Activated CD8-positive, alpha-beta memory T cell treated with anti-CD3 and anti-CD28 coated beads for 36 hours (primary cell): ENCODE results near the gene GRK6. TPM values are rescaled to one million over a fixed set of nuclear protein-coding genes. Genes with fewer than 3 reads are reported as not detected.
"Not testable (repeated sequence)": the region's sequence is repeated elsewhere in the genome, so short reads cannot be mapped to it uniquely, and the experiment has no call there.

Experiments used
- CTCF ChIA-PET: fragments of 350-600 bp; sonication (Branson Sonifier 250); formaldehyde crosslinking; loops from one replicate; lab custom pipeline; 2021; ENCODE audit warnings: antibody characterized with exemption; lab: Charles Lee
- POLR2A ChIA-PET: fragments of 350-600 bp; sonication (Branson Sonifier 250); formaldehyde crosslinking; loops from one replicate; lab custom pipeline; 2021; ENCODE audit warnings: antibody characterized with exemption; lab: Charles Lee
- total RNA-seq, 2 experiments: library from RNA; stranded (reverse); gene quantifications; one replicate each; pipeline ENCODE4 v1.2.3, GENCODE V29; 2021

The GRK6 gene
- total RNA-seq, 2 experiments from 2014 or later: 179 to 180 TPM

DNA sequence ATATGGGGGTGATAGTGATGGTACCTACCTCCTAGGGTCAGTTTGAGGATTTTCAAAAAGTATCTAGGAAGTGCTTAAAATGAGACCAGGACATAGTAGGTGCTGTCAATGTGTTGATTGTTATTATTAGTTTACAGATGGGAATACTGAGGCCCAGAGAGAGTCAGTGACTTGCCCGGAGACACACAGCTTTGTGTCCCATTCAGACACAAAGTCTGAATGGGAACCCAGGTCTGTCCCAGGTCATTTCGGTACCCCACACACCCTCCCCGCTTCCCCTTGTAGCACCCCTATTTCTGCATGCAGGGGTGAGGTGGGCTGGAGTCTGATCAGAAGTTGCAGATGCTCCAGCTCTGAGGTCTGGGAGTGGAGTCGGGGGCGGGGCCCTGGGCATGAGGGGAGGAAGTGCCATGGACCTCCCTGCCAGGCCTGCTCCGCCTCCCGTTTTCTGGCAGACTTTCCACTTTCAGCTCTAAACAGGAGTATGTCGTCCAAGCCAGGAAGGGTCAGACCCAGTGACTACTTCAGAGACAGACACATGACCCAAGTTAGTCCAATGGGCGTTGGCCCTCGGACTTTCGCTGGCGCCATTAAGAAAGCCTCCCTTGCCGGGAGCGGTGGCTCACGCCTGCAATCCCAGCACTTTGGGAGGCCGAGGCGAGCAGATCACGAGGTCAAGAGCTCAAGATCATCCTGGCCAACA lies 50.2 kb downstream of the GRK6 start:
- ChIA-PET POLR2A (interaction anchor here (0.6 kb wide), 1 partner anchor 16 kb away, joined by 4 read pairs; no protein-coding TSS in a partner anchor), CTCF (interaction anchor here (1.1 to 9.1 kb wide), 4 partner anchors 20 to 172 kb away, joined by 3 to 84 read pairs (median 4); partner anchors contain the start of gene SLC34A1)

DNA sequence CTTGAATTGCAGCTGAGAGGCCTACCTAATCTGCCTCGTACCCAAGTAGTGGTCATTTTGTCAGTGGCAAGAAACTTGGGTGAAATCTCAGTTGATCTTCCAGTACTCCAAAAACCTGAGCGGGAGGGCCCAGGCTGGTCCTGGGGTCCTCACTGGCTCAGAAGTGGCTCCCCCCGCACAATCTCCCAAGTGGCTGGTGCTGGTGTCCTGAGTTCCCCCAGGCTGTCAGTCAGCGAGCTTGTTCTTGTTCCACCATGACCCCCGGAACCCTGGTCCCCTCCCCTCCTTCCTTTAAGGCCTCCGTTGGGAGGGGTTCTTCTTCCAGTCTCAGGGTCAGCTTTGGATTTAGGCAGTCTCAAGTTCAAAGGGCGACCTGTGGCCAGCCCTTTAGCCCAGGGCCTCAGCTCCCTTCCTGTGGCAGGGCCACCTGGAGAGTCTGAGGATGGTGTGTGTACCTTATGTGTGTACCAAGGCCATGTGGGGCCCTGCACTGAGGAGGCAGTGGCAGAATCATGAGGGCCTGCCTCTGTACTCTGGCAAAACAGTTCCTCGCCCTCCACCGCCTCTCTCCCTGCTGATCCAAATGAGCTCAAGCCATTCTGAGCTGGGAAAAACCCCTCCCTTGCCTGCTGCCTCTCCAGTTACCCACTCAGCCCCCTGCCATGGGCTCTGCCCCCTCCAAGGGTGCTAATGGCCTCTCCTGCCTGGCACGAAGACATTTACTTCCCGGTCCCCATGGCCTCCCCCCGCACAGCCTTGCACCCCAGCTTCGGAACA lies 51.4 kb downstream of the GRK6 start:
- ChIA-PET POLR2A (no interaction called here), CTCF (interaction anchor here (0.8 to 3.6 kb wide), 8 partner anchors 14 to 87 kb away, joined by 3 to 16 read pairs (median 4); no protein-coding TSS in a partner anchor)

DNA sequence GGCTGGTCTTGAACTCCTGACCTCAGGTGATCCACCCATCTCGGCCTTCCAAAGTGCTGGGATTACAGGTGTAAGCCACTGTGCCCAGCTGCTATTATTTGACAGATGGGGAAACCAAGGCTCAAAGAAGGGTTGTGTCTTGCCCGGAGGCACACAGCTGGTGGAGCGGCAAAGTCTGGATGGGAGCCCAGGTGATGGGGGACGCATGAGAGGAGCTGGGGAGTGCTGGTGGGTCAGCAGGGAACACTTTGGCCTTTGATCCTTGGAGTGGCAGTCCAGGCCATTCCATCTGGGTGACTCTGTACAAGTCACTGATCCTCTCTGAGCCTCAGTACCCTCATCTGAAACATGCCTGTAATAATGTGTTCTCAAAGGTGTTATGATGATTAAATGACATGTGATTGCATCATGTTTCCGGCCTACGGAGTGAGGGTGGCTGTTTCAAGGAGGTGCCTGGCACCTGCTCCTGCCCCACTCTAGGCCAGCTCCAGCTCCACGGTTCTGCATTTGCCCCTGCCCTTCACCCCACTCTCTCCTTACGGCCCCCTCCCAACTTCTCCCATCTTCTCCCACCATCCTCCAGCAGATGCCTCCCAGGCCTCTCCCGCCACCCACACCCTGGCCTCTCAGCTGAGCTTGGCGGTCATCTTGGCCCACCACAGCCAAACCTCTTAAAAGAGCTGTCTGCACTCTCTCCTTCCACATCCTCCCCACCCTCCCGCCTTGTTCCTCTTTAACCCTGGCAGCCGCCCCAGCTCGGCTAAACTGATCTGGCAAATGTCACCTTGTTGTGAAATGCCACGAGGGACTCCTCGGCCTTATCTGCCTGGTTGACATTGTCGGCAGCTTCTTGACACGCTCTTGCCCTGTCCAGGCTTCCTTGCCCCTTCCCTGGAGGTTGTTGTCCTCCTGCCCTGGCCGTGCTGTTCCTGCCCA lies 52.5 kb downstream of the GRK6 start:
- CTCF ChIA-PET: interaction anchor here (0.8 to 3.6 kb wide), 7 partner anchors 13 to 88 kb away, joined by 3 to 16 read pairs (median 3); no protein-coding TSS in a partner anchor
- POLR2A ChIA-PET: interaction anchor here (0.6 kb wide), 1 partner anchor 14 kb away, joined by 3 read pairs; no protein-coding TSS in a partner anchor

DNA sequence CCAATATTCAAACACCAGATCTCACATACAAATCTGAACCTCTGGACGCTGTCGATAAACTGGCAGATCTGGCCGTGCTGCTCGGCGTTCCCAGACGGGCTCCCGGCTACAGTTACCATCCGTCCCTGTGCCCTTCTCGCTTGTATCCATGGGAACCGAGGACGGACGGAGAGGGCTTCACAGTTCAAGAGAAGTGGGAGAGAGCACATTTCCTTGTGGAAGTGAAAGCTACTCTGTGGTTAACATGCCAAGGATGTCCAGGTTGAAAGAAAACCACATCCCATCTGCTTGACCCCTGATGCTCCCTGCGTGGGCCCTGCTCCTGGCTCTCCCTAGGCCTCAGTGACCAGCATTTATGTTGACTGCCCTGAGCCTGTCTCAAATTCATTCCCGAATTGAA lies 53.3 kb downstream of the GRK6 start:
- CTCF ChIA-PET: interaction anchor here (1.1 to 3.6 kb wide), 3 partner anchors 12 to 24 kb away, joined by 4 to 16 read pairs (median 4); no protein-coding TSS in a partner anchor

DNA sequence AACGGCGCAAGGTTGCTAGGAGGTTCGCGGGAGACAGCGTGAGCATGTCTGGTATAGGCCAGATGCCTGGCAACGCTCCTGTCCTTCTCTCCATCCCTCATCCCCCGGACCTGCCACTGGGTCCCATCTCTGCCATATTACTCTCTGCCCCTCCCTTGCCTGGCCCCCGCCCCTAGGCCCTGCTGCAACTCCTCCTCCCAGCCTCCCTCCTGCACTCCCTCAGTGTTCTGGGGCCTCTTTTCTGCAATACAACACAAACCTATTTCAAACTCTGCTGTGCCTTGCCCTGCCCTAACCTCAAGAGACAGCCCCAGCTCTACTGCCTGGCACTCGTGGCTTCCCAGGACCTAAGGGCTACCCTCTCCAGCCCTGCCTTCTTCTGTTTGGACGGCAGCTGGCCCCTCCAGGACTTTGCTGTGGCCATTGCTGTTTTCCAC lies 55.9 kb downstream of the GRK6 start:
- POLR2A ChIA-PET: no interaction called here
- CTCF ChIA-PET: interaction anchor here (1.3 to 1.6 kb wide), 2 partner anchors 11 to 15 kb away, joined by 3 to 13 read pairs; partner anchors contain the start of gene PDLIM7

More for the DNA sequence above, 53.3 kb downstream of the GRK6 start:
- POLR2A ChIA-PET: interaction anchor here (0.6 kb wide), 1 partner anchor 101 kb away, joined by 3 read pairs; no protein-coding TSS in a partner anchor

DNA sequence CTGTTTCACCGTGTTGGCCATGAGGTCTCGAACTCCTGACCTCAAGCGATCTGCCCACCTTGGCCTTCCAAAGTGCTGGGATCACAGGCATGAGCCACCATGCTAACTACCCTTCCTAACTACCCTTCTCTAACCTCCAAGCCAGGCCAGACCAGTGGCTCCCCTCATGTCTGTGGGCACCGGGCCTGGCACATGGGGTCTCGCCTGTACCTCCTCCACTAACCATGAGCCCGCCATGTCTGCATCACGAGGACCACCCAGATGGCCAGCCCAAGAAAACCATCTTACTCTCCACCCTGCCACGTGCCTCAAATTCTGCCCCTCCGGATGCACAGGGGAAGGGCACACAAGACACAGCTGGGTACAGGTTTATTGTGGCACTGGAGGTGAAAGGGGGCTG lies 56.6 kb downstream of the GRK6 start:
- POLR2A ChIA-PET: interaction anchor here (0.6 kb wide), 1 partner anchor 11 kb away, joined by 4 read pairs; no protein-coding TSS in a partner anchor
- CTCF ChIA-PET: interaction anchor here (1.3 to 1.6 kb wide), 2 partner anchors 10 to 14 kb away, joined by 3 to 13 read pairs; partner anchors contain the start of gene PDLIM7

DNA sequence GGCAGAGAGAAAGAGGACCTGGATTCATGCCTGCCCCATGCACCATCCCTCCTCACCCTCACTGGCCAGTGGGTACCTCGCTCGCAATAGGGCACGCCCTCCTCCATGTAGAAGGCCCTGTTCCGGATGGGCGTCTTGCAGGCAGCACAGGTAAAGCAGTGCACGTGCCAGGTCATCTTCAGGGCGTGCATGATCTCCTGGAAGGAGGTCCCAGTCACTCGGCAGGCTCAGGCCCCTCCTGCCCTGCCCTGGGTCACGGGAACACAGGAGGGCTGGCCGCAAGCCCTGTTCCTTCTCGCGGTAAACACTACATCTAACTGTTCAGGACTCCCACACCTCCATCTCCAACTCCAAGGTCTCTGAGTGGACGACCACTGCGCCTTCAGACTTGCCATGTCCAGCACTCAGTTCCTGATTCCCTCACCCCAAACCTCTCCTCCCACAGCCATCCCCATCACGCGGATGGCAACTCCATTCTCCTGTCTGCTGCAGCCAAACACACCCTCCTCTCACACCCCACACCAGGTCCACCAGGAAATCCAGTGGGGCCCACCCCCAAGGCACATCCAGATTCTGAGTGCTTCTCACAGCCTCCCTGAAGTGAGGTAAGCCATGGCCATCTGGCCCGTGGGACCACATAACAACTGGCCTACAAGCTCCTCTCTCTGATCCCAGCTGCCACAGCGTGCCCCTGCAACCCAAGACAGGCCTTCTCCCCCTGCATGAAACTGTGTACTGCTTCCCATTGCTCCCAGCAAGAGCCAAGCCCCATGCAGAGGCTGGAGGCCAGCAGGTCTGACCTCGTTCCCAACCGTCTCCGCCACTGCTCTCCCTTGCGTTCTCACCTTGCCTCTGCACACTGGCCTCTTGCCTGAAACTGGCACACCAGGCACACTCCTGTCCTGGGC lies 57.8 kb downstream of the GRK6 start:
- ChIA-PET CTCF (no interaction called here), POLR2A (no interaction called here)

DNA sequence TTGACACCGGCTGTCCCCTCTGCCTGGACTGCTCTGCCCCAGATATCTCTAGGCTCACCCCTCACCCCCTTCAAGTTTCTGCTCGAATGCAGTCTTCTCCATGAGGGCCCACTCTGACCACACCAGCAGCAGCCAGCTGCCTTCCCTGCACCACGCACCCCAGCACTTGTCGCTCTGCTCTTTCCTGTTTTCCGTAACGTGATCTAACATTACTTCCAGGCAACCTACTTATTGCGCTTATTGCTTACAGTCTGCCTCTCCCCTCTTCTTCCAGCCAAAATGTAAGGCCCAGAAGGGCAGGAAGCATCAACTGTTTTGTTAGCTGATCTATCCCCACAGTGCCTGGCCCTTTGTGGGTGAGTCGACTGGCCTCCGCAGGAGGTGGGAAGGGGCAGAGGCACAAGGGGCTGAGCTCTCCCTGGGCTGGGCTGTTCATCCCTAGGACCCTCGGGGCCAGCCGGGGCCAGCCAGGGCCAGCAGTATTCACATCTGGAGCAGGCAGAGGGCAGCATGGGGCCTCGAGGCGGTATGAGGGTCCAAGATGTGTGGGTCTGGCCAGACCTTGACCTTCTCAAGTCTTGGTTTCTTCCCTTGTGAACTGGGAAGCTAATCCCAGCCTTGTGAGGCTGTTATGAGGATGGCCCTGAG lies 58.5 kb downstream of the GRK6 start:
- ChIA-PET POLR2A (no interaction called here), CTCF (interaction anchor here (0.6 kb wide), 1 partner anchor 402 kb away, joined by 3 read pairs; no protein-coding TSS in a partner anchor)

DNA sequence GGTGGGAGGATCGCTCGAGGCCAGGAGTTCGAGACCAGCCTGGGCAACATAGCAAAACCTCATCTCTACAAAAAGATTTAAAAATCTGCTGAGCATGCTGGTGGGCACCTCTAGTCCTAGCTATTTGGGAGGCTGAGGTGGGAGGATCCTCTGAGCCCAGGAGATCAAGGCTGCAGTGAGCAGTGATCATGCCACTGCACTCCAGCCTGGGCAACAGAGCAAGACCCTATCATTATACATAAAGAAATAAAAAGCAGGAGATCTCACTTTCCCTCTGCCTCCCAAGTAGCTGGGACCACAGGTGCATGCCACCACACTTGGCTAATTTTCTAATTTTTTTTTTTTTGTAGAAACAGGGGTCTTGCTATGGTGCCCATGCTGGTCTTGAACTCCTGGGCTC lies 59.3 kb downstream of the GRK6 start:
- CTCF ChIA-PET, POLR2A ChIA-PET: not testable (repeated sequence)

DNA sequence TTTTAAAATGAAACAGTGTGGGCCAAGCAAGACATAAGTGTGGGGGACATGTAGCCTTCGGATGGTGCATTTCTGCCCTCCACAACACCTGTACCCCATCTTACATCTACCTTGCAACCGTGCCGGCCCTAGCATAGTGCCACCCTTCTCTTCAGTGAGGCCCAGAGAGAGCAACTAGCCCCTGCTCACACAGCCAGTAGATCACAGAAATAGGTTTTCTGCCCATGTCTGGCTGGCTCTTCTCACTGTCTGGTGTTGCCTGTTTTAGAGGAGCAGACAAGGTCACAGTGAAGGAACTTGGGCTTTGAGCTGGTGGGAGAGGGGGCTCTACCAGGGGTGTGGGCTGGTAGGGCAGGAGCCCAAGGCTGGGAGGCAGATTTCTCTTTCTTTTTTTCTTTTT lies 59.8 kb downstream of the GRK6 start:
- ChIA-PET CTCF (no interaction called here), POLR2A (no interaction called here)

DNA sequence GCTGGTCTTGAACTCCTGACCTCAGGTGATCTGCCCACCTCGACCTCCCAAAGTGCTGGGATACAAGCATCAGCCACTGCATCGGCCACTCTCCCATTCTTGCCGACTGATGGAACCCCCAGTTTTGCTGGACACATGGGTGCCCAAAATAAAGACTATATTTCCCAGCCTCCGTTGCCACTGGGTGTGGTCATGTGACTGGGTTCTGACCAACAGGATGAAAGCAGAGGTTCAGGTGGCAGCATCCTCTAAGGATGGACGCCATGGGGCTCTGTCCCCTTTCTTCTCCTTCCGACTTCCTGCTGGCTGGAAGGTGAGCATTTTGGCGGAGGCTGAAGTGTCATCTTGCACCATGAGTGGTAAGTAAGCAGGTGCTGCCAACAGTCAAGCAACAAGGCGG lies 60.7 kb downstream of the GRK6 start:
- ChIA-PET CTCF (interaction anchor here (0.6 kb wide), 1 partner anchor 109 kb away, joined by 5 read pairs; no protein-coding TSS in a partner anchor), POLR2A (no interaction called here)

DNA sequence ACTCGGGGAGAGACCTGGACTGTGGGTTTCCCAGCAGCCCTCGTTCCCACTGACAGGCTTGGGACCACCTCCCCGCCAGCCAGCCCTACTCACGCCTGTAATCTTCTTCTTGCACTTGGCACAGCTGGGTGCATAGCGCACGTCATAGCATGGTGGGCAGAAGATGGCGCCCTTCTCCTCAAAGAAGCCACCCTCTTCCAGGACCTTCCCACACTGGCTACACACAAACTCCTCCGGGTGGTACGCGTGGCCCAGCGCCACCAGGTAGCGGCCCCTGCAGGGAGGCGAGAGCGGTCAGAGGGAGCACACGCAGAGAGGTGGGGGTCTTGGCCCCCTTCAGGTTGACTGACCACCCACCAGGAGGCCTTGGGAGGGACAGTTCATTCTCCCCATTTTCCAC lies 61.5 kb downstream of the GRK6 start:
- ChIA-PET CTCF (interaction anchor here (1.3 to 2.2 kb wide), 3 partner anchors 14 to 178 kb away, joined by 3 to 6 read pairs (median 4); no protein-coding TSS in a partner anchor), POLR2A (no interaction called here)

DNA sequence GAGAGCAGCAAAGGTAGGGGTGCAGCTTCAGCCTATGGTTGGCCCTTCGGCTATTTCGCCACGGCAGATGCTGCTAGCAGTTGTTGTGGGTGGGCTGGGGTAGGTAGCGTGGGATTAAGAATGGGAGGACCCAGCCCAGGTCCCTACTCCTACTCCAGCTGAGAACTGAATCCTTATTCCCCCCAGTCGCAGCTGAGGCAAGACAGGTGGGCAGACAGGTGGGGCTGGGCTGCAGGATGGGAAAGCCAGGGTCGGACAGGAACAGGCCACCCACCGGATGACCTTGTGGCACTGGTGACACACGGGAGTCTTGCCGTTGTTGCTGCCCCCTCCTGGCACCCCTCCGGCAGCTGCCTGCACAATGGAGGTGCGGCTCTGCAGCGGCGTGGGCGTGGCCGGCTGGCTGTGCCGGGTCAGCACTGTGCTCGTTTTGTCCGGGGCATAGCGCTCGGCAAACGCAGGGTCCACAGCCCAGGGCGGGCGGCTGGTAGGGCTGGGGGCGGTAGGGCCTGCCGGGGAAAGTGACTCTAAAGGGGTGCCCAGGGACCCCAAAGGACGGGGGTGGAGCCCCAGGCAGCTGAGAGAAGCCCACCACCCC lies 62.7 kb downstream of the GRK6 start:
- ChIA-PET CTCF (interaction anchor here (1.3 to 2.2 kb wide), 2 partner anchors 12 to 179 kb away, joined by 4 to 6 read pairs; no protein-coding TSS in a partner anchor), POLR2A (interaction anchor here (0.6 kb wide), 1 partner anchor 9 kb away, joined by 3 read pairs; no protein-coding TSS in a partner anchor)

DNA sequence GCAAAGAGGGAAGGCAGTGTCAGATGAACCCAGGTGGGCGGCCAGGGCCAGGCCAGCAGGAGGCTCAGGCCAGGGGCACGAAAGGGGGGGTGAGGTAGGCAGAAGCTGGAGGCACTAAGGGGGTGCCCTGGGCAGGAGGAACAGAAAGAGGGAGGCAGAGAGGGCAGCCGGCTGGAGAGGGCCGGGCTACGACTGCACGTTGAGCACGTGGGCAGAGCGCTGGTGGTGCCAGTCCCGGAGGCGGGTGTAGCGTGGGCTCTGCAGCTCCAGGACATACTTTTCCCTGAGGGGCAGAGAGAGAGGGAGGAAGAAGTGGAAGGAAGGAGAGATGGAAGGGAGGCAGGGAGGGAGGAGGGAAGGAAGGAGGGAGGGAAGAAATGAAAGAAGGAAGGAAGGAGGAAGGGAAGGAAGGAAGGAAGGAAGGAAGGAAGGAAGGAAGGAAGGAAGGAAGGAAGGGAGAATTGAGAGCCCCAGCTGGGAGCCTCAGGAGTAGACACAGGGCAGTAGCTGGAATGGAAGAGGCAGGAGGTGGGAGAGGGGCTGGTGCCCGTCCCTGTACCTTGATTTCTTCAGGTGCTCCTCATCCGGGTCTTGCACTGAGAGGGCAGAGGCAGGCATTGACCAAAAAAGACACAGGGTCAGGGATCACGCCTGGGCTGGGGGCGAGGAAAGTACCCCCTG lies 64.0 kb downstream of the GRK6 start:
- POLR2A ChIA-PET: interaction anchor here (0.7 kb wide), 1 partner anchor 86 kb away, joined by 9 read pairs; no protein-coding TSS in a partner anchor
- CTCF ChIA-PET: interaction anchor here (1.2 kb wide), 1 partner anchor 16 kb away, joined by 3 read pairs; no protein-coding TSS in a partner anchor

DNA sequence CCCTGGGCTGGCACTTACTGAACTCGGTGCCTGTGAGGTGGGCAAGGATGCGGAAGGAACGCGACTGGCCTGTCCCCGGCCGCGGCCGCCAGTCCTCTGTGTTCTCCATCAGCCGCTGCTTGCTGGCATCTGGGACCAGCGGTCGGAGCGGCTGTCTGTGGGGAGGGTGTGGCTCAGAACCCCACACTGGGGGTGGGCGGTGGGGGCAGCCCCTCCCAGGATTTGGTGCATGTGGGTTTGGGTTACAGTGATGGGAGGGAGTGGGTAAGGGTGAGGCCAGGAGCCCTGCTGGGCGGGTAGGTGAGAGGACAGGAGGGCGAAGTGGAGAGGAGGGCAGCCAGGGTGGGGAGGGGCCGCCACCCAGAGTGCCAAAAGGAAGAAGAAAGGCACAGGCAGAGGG lies 64.5 kb downstream of the GRK6 start:
- ChIA-PET CTCF (interaction anchor here (1.2 to 1.4 kb wide), 2 partner anchors 12 to 17 kb away, joined by 3 to 4 read pairs; no protein-coding TSS in a partner anchor), POLR2A (no interaction called here)
